ENCODE measurements around the gene RTN4RL1.

RTN4RL1 gene

GRCh38 chr17:1996800-1997288 lies 28.3 kb downstream of the RTN4RL1 start:
- TF ChIP-seq CTCF (IDR thresholded peaks at IDR 0.05; ENCODE audit: borderline replicate concordance, insufficient read depth, low read depth, low read length): no peak
- no peak overlapping the region for H3K4me3 ChIP-seq (ENCODE audit: low read depth, low read length)

- no peak overlapping the region for H3K4me3 ChIP-seq (ENCODE audit: low read depth, low read length)
- no peak for TF ChIP-seq CTCF (IDR thresholded peaks at IDR 0.05; ENCODE audit: borderline replicate concordance, insufficient read depth, low read depth, low read length)
Measured at GRCh38 chr17:1995907-1996799, 29.0 kb downstream of the RTN4RL1 start.

- TF ChIP-seq CTCF (IDR thresholded peaks at IDR 0.05; ENCODE audit: borderline replicate concordance, insufficient read depth, low read depth, low read length): no peak
- no peak overlapping the region for H3K4me3 ChIP-seq (ENCODE audit: low read depth, low read length)
Measured at GRCh38 chr17:1995321-1995892, 29.7 kb downstream of the RTN4RL1 start.

GRCh38 chr17:1994707-1995106 lies 30.4 kb downstream of the RTN4RL1 start:
- TF ChIP-seq CTCF (IDR thresholded peaks at IDR 0.05; ENCODE audit: borderline replicate concordance, insufficient read depth, low read depth, low read length): no peak
- H3K4me3 ChIP-seq (ENCODE audit: low read depth, low read length): no peak overlapping the region

- no peak overlapping the region for H3K4me3 ChIP-seq (ENCODE audit: low read depth, low read length)
- no peak for TF ChIP-seq CTCF (IDR thresholded peaks at IDR 0.05; ENCODE audit: borderline replicate concordance, insufficient read depth, low read depth, low read length)
Measured at GRCh38 chr17:1992541-1992940, 32.6 kb downstream of the RTN4RL1 start.

GRCh38 chr17:1989135-1989534 lies 36.0 kb downstream of the RTN4RL1 start:
- H3K4me3 ChIP-seq (ENCODE audit: low read depth, low read length): no peak overlapping the region
- no peak for TF ChIP-seq CTCF (IDR thresholded peaks at IDR 0.05; ENCODE audit: borderline replicate concordance, insufficient read depth, low read depth, low read length)
